GM23338 (cell line): ENCODE data around the gene ABHD18. TPM values are rescaled to one million over a fixed set of nuclear protein-coding genes. Genes with fewer than 3 reads are reported as not detected.

Experiments
- ATAC-seq: fragments of 200-7000 bp; cut with Tn5 transposase; 3 replicates; pipeline ENCODE4 v1.9.1; 2020
- DNase-seq: peaks from one replicate; pipeline ENCODE4 v3.0.0-alpha.2; 2015; ENCODE audit warnings: low spot score
- H2AFZ ChIP-seq: fragments of 200-600 bp; sonication (generic); 2 replicates; pipeline ENCODE4 v1.8.0; 2016; ENCODE audit warnings: antibody characterized with exemption, mild to moderate bottlenecking, moderate library complexity
- H3F3A ChIP-seq: fragments of 200-600 bp; sonication (generic); replicated peaks from 2 replicates; pipeline ENCODE4 v1.8.0; 2017; ENCODE audit warnings: antibody characterized with exemption, mixed run types, low read depth
- H3K27ac ChIP-seq: fragments of 200-600 bp; sonication (generic); 2 replicates; pipeline ENCODE4 v1.6.1; 2016; ENCODE audit warnings: low read depth
- H3K27me3 ChIP-seq: fragments of 200-600 bp; sonication (generic); 2 replicates; pipeline ENCODE4 v1.8.0; 2016; ENCODE audit warnings: mild to moderate bottlenecking, mixed run types, moderate library complexity; ENCODE audit not compliant: insufficient read depth
- H3K36me3 ChIP-seq: fragments of 200-600 bp; sonication (generic); 2 replicates; pipeline ENCODE4 v1.8.0; 2016; ENCODE audit warnings: mild to moderate bottlenecking; ENCODE audit not compliant: insufficient read depth
- H3K4me1 ChIP-seq: fragments of 200-600 bp; sonication (generic); 2 replicates; pipeline ENCODE4 v1.8.0; 2016; ENCODE audit warnings: mild to moderate bottlenecking, moderate library complexity; ENCODE audit not compliant: insufficient read depth
- H3K4me2 ChIP-seq: fragments of 200-600 bp; sonication (generic); 2 replicates; pipeline ENCODE4 v1.7.1; 2017; ENCODE audit warnings: mixed run types
- H3K4me3 ChIP-seq: fragments of 200-600 bp; sonication (generic); 2 replicates; pipeline ENCODE4 v1.6.1; 2016; ENCODE audit warnings: mixed run types
- H3K79me2 ChIP-seq: fragments of 200-600 bp; sonication (generic); replicated peaks from 2 replicates; pipeline ENCODE4 v1.8.0; 2017; ENCODE audit warnings: mild to moderate bottlenecking; ENCODE audit not compliant: insufficient read depth
- H3K9me2 ChIP-seq: fragments of 200-600 bp; sonication (generic); 2 replicates; pipeline ENCODE4 v1.8.0; 2017; ENCODE audit not compliant: insufficient read depth
- H4K20me1 ChIP-seq: fragments of 200-600 bp; sonication (generic); replicated peaks from 2 replicates; pipeline ENCODE4 v1.8.0; 2017; ENCODE audit warnings: mild to moderate bottlenecking; ENCODE audit not compliant: insufficient read depth
- H3K27ac Mint-ChIP-seq: 2 replicates; pipeline ENCODE4 v1.8.0; 2020; ENCODE audit warnings: inconsistent platforms, mild to moderate bottlenecking, moderate library complexity, mixed read lengths
- H3K27me3 Mint-ChIP-seq: 3 replicates; pipeline ENCODE4 v1.8.0; 2022; ENCODE audit warnings: low read depth, mild to moderate bottlenecking, moderate library complexity, mixed read lengths, inconsistent platforms; ENCODE audit not compliant: insufficient read depth, poor library complexity
- H3K36me3 Mint-ChIP-seq: 3 replicates; pipeline ENCODE4 v1.8.0; 2021; ENCODE audit warnings: low read depth, mild to moderate bottlenecking, inconsistent platforms, moderate library complexity, mixed read lengths
- H3K4me1 Mint-ChIP-seq: 3 replicates; pipeline ENCODE4 v1.8.0; 2020; ENCODE audit warnings: mild to moderate bottlenecking, inconsistent platforms, mixed read lengths
- H3K4me3 Mint-ChIP-seq: 3 replicates; pipeline ENCODE4 v1.8.0; 2021; ENCODE audit warnings: moderate library complexity, mild to moderate bottlenecking, inconsistent platforms, mixed read lengths
- H3K9me3 Mint-ChIP-seq: 3 replicates; pipeline ENCODE4 v1.8.0; 2020; ENCODE audit warnings: moderate library complexity, mild to moderate bottlenecking, inconsistent platforms, mixed read lengths
- CREB1 ChIP-seq: fragments of 250-450 bp; sonication (Bioruptor Pico); IDR thresholded peaks from 2 replicates; pipeline ENCODE4 v1.5.0; 2020; ENCODE audit warnings: low read depth, mild to moderate bottlenecking, moderate library complexity
- CTCF ChIP-seq, 2 experiments: fragments of 200-600 bp in 1 of 2; sonication (generic) in 1 of 2; conservative IDR thresholded peaks; 2 replicates each; pipeline versions ENCODE4 v1.5.1 to v1.6.1; 2016 to 2017; ENCODE audit warnings: antibody characterized with exemption in 2 of 2, low read depth in 2 of 2, mild to moderate bottlenecking in 2 of 2, moderate library complexity in 1 of 2
- EZH2 ChIP-seq: fragments of 200-600 bp; sonication (generic); IDR thresholded peaks from one replicate; pipeline ENCODE4 v1.8.0; 2017; ENCODE audit warnings: antibody characterized with exemption, mild to moderate bottlenecking, low read depth; ENCODE audit not compliant: unreplicated experiment
- EZH2phosphoT487 ChIP-seq: fragments of 200-600 bp; sonication (generic); IDR thresholded peaks from one replicate; pipeline ENCODE4 v1.8.1; 2018; ENCODE audit warnings: antibody characterized with exemption; ENCODE audit not compliant: unreplicated experiment
- JUNB ChIP-seq: IDR thresholded peaks from one replicate; pipeline ENCODE4 v1.6.1; 2016; ENCODE audit warnings: antibody characterized with exemption; ENCODE audit not compliant: unreplicated experiment
- NANOG ChIP-seq: IDR thresholded peaks from 2 replicates; pipeline ENCODE4 v1.6.1; 2016; ENCODE audit warnings: antibody characterized with exemption, borderline replicate concordance
- POLR2AphosphoS5 ChIP-seq: IDR thresholded peaks from 2 replicates; pipeline ENCODE4 v1.6.1; 2016; ENCODE audit warnings: antibody characterized with exemption, low read depth
- STAT1 ChIP-seq: IDR thresholded peaks from one replicate; pipeline ENCODE4 v1.6.1; 2016; ENCODE audit warnings: antibody characterized with exemption; ENCODE audit not compliant: unreplicated experiment
- ZNF114 ChIP-seq: fragments of 250-450 bp; sonication (Bioruptor Pico); IDR thresholded peaks from 2 replicates; pipeline ENCODE4 v1.5.0; 2020; ENCODE audit warnings: mild to moderate bottlenecking, moderate library complexity
- ZNF331 ChIP-seq: fragments of 250-450 bp; sonication (Bioruptor Pico); IDR thresholded peaks from 2 replicates; pipeline ENCODE4 v1.5.0; 2020; ENCODE audit warnings: low read depth, mild to moderate bottlenecking, moderate library complexity
- polyA plus RNA-seq: library from polyadenylated mRNA; unstranded; fragments of >200 nt; fragmentation: Nextera tagmentation; extraction: Ambion mirVana; gene quantifications from 2 replicates; pipeline ENCODE4 v1.2.1, GENCODE V29; 2016
- total RNA-seq: library from RNA; depleted of rRNA; stranded (reverse); fragments of >200 nt; shearing (Covaris generic); gene quantifications from 2 replicates; pipeline ENCODE4 v1.2.3, GENCODE V29; 2014
- TF ChIP-seq, protein P1 (sequence below): fragments of 250-450 bp; sonication (Bioruptor Pico); IDR thresholded peaks from 2 replicates; pipeline ENCODE4 v1.5.0; 2020; ENCODE audit warnings: mild to moderate bottlenecking, moderate library complexity
- TF ChIP-seq, protein P2 (sequence below): IDR thresholded peaks from one replicate; pipeline ENCODE4 v1.6.1; 2018; ENCODE audit warnings: antibody characterized with exemption; ENCODE audit not compliant: unreplicated experiment
- TF ChIP-seq, protein P3 (sequence below): IDR thresholded peaks from 2 replicates; pipeline ENCODE4 v1.6.1; 2016; ENCODE audit warnings: antibody characterized with exemption

ABHD18 gene
- total and polyA plus RNA-seq, 2 experiments from 2014 or later: 7.2 to 18.6 TPM

GRCh38 chr4:127916512-127916911, 48.7 kb upstream of the ABHD18 start:
- H3K4me3 Mint-ChIP-seq: no peak overlapping the region
- H4K20me1 ChIP-seq: no peaks in the 10 kb centered on the region
- no peaks in the 10 kb centered on the region for H3K9me3 Mint-ChIP-seq

More at GRCh38 chr4:127916512-127916911, 48.7 kb upstream of the ABHD18 start:
- ATAC-seq (no peak), DNase-seq (no peak)
- H3F3A ChIP-seq: no peaks in the 10 kb centered on the region
- H3K27me3 Mint-ChIP-seq: peaks cover 3% of the 10 kb centered on the region
- TF ChIP-seq, protein P1, sequence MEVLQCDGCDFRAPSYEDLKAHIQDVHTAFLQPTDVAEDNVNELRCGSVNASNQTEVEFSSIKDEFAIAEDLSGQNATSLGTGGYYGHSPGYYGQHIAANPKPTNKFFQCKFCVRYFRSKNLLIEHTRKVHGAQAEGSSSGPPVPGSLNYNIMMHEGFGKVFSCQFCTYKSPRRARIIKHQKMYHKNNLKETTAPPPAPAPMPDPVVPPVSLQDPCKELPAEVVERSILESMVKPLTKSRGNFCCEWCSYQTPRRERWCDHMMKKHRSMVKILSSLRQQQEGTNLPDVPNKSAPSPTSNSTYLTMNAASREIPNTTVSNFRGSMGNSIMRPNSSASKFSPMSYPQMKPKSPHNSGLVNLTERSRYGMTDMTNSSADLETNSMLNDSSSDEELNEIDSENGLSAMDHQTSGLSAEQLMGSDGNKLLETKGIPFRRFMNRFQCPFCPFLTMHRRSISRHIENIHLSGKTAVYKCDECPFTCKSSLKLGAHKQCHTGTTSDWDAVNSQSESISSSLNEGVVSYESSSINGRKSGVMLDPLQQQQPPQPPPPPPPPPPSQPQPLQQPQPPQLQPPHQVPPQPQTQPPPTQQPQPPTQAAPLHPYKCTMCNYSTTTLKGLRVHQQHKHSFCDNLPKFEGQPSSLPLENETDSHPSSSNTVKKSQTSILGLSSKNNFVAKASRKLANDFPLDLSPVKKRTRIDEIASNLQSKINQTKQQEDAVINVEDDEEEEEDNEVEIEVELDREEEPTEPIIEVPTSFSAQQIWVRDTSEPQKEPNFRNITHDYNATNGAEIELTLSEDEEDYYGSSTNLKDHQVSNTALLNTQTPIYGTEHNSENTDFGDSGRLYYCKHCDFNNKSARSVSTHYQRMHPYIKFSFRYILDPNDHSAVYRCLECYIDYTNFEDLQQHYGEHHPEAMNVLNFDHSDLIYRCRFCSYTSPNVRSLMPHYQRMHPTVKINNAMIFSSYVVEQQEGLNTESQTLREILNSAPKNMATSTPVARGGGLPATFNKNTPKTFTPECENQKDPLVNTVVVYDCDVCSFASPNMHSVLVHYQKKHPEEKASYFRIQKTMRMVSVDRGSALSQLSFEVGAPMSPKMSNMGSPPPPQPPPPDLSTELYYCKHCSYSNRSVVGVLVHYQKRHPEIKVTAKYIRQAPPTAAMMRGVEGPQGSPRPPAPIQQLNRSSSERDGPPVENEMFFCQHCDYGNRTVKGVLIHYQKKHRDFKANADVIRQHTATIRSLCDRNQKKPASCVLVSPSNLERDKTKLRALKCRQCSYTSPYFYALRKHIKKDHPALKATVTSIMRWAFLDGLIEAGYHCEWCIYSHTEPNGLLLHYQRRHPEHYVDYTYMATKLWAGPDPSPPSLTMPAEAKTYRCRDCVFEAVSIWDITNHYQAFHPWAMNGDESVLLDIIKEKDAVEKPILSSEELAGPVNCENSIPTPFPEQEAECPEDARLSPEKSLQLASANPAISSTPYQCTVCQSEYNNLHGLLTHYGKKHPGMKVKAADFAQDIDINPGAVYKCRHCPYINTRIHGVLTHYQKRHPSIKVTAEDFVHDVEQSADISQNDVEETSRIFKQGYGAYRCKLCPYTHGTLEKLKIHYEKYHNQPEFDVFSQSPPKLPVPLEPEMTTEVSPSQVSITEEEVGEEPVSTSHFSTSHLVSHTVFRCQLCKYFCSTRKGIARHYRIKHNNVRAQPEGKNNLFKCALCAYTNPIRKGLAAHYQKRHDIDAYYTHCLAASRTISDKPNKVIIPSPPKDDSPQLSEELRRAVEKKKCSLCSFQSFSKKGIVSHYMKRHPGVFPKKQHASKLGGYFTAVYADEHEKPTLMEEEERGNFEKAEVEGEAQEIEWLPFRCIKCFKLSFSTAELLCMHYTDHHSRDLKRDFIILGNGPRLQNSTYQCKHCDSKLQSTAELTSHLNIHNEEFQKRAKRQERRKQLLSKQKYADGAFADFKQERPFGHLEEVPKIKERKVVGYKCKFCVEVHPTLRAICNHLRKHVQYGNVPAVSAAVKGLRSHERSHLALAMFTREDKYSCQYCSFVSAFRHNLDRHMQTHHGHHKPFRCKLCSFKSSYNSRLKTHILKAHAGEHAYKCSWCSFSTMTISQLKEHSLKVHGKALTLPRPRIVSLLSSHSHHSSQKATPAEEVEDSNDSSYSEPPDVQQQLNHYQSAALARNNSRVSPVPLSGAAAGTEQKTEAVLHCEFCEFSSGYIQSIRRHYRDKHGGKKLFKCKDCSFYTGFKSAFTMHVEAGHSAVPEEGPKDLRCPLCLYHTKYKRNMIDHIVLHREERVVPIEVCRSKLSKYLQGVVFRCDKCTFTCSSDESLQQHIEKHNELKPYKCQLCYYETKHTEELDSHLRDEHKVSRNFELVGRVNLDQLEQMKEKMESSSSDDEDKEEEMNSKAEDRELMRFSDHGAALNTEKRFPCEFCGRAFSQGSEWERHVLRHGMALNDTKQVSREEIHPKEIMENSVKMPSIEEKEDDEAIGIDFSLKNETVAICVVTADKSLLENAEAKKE (CRISPR knock-in tag): no peak
- no peak for TF ChIP-seq CTCF (conservative IDR thresholded peaks at IDR 0.05; ENCODE audit: low read depth in 2 of 2)
- no peak for TF ChIP-seq ZNF331
- TF ChIP-seq NANOG: no peak
- TF ChIP-seq STAT1: no peak
- no peak for TF ChIP-seq ZNF114
- TF ChIP-seq POLR2AphosphoS5: no peak
- TF ChIP-seq, protein P2, sequence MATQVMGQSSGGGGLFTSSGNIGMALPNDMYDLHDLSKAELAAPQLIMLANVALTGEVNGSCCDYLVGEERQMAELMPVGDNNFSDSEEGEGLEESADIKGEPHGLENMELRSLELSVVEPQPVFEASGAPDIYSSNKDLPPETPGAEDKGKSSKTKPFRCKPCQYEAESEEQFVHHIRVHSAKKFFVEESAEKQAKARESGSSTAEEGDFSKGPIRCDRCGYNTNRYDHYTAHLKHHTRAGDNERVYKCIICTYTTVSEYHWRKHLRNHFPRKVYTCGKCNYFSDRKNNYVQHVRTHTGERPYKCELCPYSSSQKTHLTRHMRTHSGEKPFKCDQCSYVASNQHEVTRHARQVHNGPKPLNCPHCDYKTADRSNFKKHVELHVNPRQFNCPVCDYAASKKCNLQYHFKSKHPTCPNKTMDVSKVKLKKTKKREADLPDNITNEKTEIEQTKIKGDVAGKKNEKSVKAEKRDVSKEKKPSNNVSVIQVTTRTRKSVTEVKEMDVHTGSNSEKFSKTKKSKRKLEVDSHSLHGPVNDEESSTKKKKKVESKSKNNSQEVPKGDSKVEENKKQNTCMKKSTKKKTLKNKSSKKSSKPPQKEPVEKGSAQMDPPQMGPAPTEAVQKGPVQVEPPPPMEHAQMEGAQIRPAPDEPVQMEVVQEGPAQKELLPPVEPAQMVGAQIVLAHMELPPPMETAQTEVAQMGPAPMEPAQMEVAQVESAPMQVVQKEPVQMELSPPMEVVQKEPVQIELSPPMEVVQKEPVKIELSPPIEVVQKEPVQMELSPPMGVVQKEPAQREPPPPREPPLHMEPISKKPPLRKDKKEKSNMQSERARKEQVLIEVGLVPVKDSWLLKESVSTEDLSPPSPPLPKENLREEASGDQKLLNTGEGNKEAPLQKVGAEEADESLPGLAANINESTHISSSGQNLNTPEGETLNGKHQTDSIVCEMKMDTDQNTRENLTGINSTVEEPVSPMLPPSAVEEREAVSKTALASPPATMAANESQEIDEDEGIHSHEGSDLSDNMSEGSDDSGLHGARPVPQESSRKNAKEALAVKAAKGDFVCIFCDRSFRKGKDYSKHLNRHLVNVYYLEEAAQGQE: no peak
- no peak for TF ChIP-seq CREB1
- TF ChIP-seq EZH2: no peak
- TF ChIP-seq, protein P3, sequence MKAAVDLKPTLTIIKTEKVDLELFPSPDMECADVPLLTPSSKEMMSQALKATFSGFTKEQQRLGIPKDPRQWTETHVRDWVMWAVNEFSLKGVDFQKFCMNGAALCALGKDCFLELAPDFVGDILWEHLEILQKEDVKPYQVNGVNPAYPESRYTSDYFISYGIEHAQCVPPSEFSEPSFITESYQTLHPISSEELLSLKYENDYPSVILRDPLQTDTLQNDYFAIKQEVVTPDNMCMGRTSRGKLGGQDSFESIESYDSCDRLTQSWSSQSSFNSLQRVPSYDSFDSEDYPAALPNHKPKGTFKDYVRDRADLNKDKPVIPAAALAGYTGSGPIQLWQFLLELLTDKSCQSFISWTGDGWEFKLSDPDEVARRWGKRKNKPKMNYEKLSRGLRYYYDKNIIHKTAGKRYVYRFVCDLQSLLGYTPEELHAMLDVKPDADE: no peak
- no peak for TF ChIP-seq EZH2phosphoT487
- no peak for TF ChIP-seq JUNB
- H3K27me3 ChIP-seq: no peaks in the 10 kb centered on the region
- no peaks in the 10 kb centered on the region for H3K79me2 ChIP-seq
- H3K27ac Mint-ChIP-seq: no peak overlapping the region
- H3K36me3 ChIP-seq: 0 out of 2 replicates have a peak, but pooled peaks cover 17% of the 10 kb centered on the region
- no peak overlapping the region for H3K4me3 ChIP-seq
- H2AFZ ChIP-seq: no peak overlapping the region
- no peaks in the 10 kb centered on the region for H3K9me2 ChIP-seq
- H3K4me1 ChIP-seq: no peaks in the 10 kb centered on the region
- no peaks in the 10 kb centered on the region for H3K36me3 Mint-ChIP-seq
- H3K27ac ChIP-seq: no peak overlapping the region; the same call in 1 of the 2 replicates
- H3K4me2 ChIP-seq: no peak overlapping the region
- H3K4me1 Mint-ChIP-seq: no peaks in the 10 kb centered on the region
